ENCODE measurements around the gene FBXL16. TPM values are rescaled to one million over a fixed set of nuclear protein-coding genes. Genes with fewer than 3 reads are reported as not detected.

Gene FBXL16
- polyA plus RNA-seq, 1 donor = 3.8 TPM

GRCh38 chr16:646679-647172 lies 58.9 kb downstream of the FBXL16 start:
- Histone ChIP-seq H3K4me1 (ENCODE audit: control insufficient read depth, insufficient read depth, low read length) (peaks cover 58% of the 10 kb centered on the region), H3K4me3 (ENCODE audit: low read length) (no peak overlapping the region), H3K36me3 (ENCODE audit: control insufficient read depth, insufficient read depth, low read length) (peaks cover 13% of the 10 kb centered on the region), H3K9me3 (ENCODE audit: control insufficient read depth, low read depth, low read length) (peaks cover 5% of the 10 kb centered on the region), H3K27me3 (ENCODE audit: control insufficient read depth, insufficient read depth, low read length) (no peaks in the 10 kb centered on the region), H3K27ac (ENCODE audit: low read length) (peak overlapping the region; percentile 78)
- DNase-seq = no peak
- WGBS (ENCODE audit: insufficient coverage, low lambda C conversion rate) = no CpG with 5 or more reads among the region's 22 CpGs

- Histone ChIP-seq H3K36me3 (ENCODE audit: control insufficient read depth, insufficient read depth, low read length) (peaks cover 10% of the 10 kb centered on the region), H3K27ac (ENCODE audit: low read length) (peak overlapping the region; percentile 78), H3K27me3 (ENCODE audit: control insufficient read depth, insufficient read depth, low read length) (no peaks in the 10 kb centered on the region), H3K4me1 (ENCODE audit: control insufficient read depth, insufficient read depth, low read length) (peaks cover 59% of the 10 kb centered on the region), H3K4me3 (ENCODE audit: low read length) (peak overlapping the region; percentile 8), H3K9me3 (ENCODE audit: control insufficient read depth, low read depth, low read length) (peaks cover 9% of the 10 kb centered on the region)
- DNase-seq = peak; percentile 78 to 86
- no CpG with 5 or more reads among the region's 32 CpGs for WGBS (ENCODE audit: insufficient coverage, low lambda C conversion rate)
Measured at GRCh38 chr16:645852-646678, 59.5 kb downstream of the FBXL16 start.

- Histone ChIP-seq H3K9me3 (ENCODE audit: control insufficient read depth, low read depth, low read length) (peaks cover 10% of the 10 kb centered on the region), H3K27ac (ENCODE audit: low read length) (peak overlapping the region; percentile 78), H3K27me3 (ENCODE audit: control insufficient read depth, insufficient read depth, low read length) (no peaks in the 10 kb centered on the region), H3K36me3 (ENCODE audit: control insufficient read depth, insufficient read depth, low read length) (peaks cover 10% of the 10 kb centered on the region), H3K4me3 (ENCODE audit: low read length) (no peak overlapping the region), H3K4me1 (ENCODE audit: control insufficient read depth, insufficient read depth, low read length) (peaks cover 60% of the 10 kb centered on the region)
- DNase-seq = no peak
- WGBS (ENCODE audit: insufficient coverage, low lambda C conversion rate) = 100% methylated on average over 4 of the region's 12 CpGs
Measured at GRCh38 chr16:644556-644955, 61.0 kb downstream of the FBXL16 start.

- peak overlapping the region; percentile 85 for H3K27ac ChIP-seq (ENCODE audit: low read length)
- peaks cover 10% of the 10 kb centered on the region for H3K36me3 ChIP-seq (ENCODE audit: control insufficient read depth, insufficient read depth, low read length)
- no CpG with 5 or more reads among the region's 13 CpGs for WGBS (ENCODE audit: insufficient coverage, low lambda C conversion rate)
- peaks cover 8% of the 10 kb centered on the region for H3K9me3 ChIP-seq (ENCODE audit: control insufficient read depth, low read depth, low read length)
- peaks cover 52% of the 10 kb centered on the region for H3K4me1 ChIP-seq (ENCODE audit: control insufficient read depth, insufficient read depth, low read length)
- DNase-seq = peak in 1 of 2 donors; percentile 21
- H3K27me3 ChIP-seq (ENCODE audit: control insufficient read depth, insufficient read depth, low read length) = no peaks in the 10 kb centered on the region
- peak overlapping the region; percentile 79 for H3K4me3 ChIP-seq (ENCODE audit: low read length)
Measured at GRCh38 chr16:643050-643368, 62.6 kb downstream of the FBXL16 start.

Other genes starting within 250 kb of the FBXL16 start
- 45.6 TPM for gene CAPN15, start 178.1 kb downstream of the FBXL16 start, polyA plus RNA-seq
- gene PRR35, start 145.4 kb downstream of the FBXL16 start, polyA plus RNA-seq = not detected
- 2.0 TPM for gene NHLRC4, start 138.8 kb downstream of the FBXL16 start, polyA plus RNA-seq
- 23.6 TPM for gene PIGQ, start 135.8 kb downstream of the FBXL16 start, polyA plus RNA-seq
- 27.1 TPM for gene RAB40C, start 115.7 kb downstream of the FBXL16 start, polyA plus RNA-seq
- 1.6 TPM for gene WFIKKN1, start 74.8 kb downstream of the FBXL16 start, polyA plus RNA-seq
- 59.1 TPM for gene METTL26, start 69.5 kb downstream of the FBXL16 start, polyA plus RNA-seq
- gene MCRIP2, start 64.0 kb downstream of the FBXL16 start, polyA plus RNA-seq = 43.3 TPM
- 43.9 TPM for gene WDR90, start 56.4 kb downstream of the FBXL16 start, polyA plus RNA-seq
- 105 TPM for gene RHOT2, start 37.7 kb downstream of the FBXL16 start, polyA plus RNA-seq
- gene RHBDL1, start 30.1 kb downstream of the FBXL16 start, polyA plus RNA-seq = 2.6 TPM
- gene STUB1, start 25.4 kb downstream of the FBXL16 start, polyA plus RNA-seq = 65.9 TPM
- 38.9 TPM for gene JMJD8, start 21.5 kb downstream of the FBXL16 start, polyA plus RNA-seq
- 10.5 TPM for gene WDR24, start 15.4 kb downstream of the FBXL16 start, polyA plus RNA-seq
- gene METRN, start 9.3 kb upstream of the FBXL16 start, polyA plus RNA-seq = 18.9 TPM
- gene ANTKMT, start 15.3 kb upstream of the FBXL16 start, polyA plus RNA-seq = 23.0 TPM
- 1.9 TPM for gene CCDC78, start 20.6 kb upstream of the FBXL16 start, polyA plus RNA-seq
- gene HAGHL, start 21.3 kb upstream of the FBXL16 start, polyA plus RNA-seq = 9.1 TPM
- gene CIAO3, start 35.2 kb upstream of the FBXL16 start, polyA plus RNA-seq = 31.3 TPM
- gene MSLN, start 54.9 kb upstream of the FBXL16 start, polyA plus RNA-seq = 62.0 TPM
- gene RPUSD1, start 82.6 kb upstream of the FBXL16 start, polyA plus RNA-seq = 18.0 TPM
- 19.1 TPM for gene CHTF18, start 82.8 kb upstream of the FBXL16 start, polyA plus RNA-seq
- 0.81 TPM for gene GNG13, start 94.9 kb upstream of the FBXL16 start, polyA plus RNA-seq

All from large intestine (tissue), 3 donors.